ENCODE data around the gene ZNF586.
A peak's percentile ranks its signal among the peaks of the same experiment; 100 is the strongest.
"Not testable (repeated sequence)": the region's sequence is repeated elsewhere in the genome, so short reads cannot be mapped to it uniquely, and the experiment has no call there.

The ZNF586 gene

DNA sequence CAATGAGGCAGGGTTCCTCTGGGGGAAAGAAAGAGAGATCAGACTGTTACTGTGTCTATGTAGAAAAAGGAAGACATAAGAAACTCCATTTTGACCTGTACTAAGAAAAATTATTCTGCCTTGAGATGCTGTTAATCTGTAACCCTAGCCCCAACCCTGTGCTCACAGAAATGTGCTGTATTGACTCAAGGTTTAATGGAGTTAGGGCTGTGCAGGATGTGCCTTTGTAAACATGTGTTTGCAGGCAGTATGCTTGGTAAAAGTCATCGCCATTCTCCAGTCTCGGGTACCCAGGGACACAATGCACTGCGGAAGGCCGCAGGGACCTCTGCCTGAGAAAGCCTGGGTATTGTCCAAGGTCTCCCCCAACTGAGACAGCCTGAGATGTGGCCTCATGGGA is 54.1 kb downstream of the ZNF586 start:
- DNase-seq (ENCODE audit: low read depth in 2 of 2) = not testable (repeated sequence)

DNA sequence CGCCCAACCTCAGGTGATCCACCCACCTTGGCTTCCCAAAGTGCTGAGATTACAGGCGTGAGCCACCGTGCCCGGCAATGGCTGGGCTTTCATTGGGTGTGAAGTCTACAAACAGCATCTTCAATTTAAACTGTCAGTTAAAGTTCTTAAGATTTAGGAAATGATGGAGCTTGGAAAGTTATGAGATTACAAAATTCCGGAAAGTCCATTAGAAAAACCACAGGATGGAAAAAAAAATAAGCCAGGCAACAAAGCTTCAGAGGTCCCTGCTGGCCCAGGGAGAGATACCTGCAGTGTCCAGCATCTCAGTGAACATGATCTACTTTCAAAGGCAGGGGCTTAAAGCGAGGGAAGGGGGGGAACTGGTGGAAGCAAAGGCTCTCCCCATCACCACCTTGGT is 56.0 kb downstream of the ZNF586 start:
- DNase-seq (ENCODE audit: low read depth in 2 of 2) = no peak

DNA sequence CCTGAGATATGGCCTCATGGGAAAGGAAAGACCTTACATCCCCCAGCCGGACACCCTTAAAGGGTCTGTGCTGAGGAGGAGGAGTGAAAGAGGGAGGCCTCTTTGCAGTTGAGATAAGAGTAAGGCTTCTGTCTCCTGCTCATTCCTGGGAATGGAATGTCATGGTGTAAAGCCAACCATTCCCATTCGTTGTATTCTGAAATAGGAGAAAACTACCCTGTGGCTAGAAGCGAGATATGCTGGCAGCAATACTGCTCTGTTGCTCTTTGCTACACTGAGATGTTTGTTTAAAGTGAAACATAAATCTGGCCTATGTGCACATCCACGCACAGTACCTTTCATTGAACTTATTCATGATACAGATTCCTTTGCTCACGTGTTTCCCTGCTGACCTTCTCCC is 59.8 kb downstream of the ZNF586 start:
- no peak for DNase-seq (ENCODE audit: low read depth in 2 of 2)

DNA sequence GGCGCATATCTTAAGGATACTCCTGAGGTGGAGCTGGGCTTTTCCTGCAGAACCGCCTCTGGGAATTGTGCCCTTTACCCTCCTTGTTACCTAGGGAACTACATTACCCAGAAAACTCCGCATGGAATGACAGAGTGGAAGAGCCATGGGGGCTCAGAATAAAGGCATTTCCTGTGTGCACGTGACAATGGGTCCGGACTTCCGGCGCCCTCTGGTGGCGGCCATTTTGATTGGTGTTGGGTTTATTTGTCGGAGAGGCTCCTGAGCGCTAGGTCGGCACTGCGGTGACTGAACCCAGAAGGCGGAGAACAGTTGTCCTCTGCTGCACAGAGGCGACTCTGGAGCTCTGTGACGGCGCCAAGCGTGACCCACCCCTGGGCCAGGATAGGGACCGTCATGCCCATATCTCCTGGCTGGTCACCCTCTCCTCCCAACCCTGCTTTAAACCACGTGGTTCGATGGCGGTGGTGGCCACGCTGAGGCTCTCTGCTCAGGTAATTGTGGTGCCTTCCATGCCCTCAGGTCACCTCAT is 60.7 kb downstream of the ZNF586 start, which contains the start of gene ZNF587B:
ZNF587B (plus strand) TSS at position 229 of the 532 bp plus-strand sequence; CDS start at position 459, 230 bp downstream.
- DNase-seq (ENCODE audit: low read depth in 2 of 2) = peak in 1 of 2 experiments; percentile 17
